K562 (cell line): ENCODE measurements around the gene RNASET2. TPM values are rescaled to one million over a fixed set of nuclear protein-coding genes. Genes with fewer than 3 reads are reported as not detected.

Experiments used
- CTBP1 ChIP-seq: fragments of 450-650 bp; IDR thresholded peaks from 2 replicates; pipeline ENCODE4 v1.6.1; 2016; ENCODE audit warnings: borderline replicate concordance
- CUX1 ChIP-seq: fragments of 200-800 bp; sonication (Bioruptor generic); IDR thresholded peaks from 2 replicates; pipeline ENCODE4 v1.6.1; 2016; ENCODE audit warnings: missing genetic modification characterization, missing compliant biosample characterization
- EP400 ChIP-seq: fragments of 450-650 bp; IDR thresholded peaks from 2 replicates; pipeline ENCODE4 v1.6.1; 2017; ENCODE audit warnings: antibody characterized with exemption, mild to moderate bottlenecking, moderate library complexity
- FIP1L1 ChIP-seq: fragments of 200-400 bp; formaldehyde crosslinking; IDR thresholded peaks from 2 replicates; pipeline ENCODE4 v1.6.1; 2018; ENCODE audit warnings: mild to moderate bottlenecking, low read depth, low read length; ENCODE audit not compliant: poor library complexity, severe bottlenecking
- TFE3 ChIP-seq: fragments of 450-650 bp; formaldehyde crosslinking; IDR thresholded peaks from 2 replicates; pipeline ENCODE4 v1.4.0; 2020; ENCODE audit warnings: mild to moderate bottlenecking, mixed read lengths
- ZBTB33 ChIP-seq: sonication (generic); formaldehyde crosslinking; IDR thresholded peaks from 2 replicates; pipeline ENCODE4 v1.8.1; 2023; ENCODE audit warnings: mild to moderate bottlenecking, missing genetic modification reagents
- ZNF41 ChIP-seq: fragments of 250-450 bp; sonication (Bioruptor Pico); conservative IDR thresholded peaks from 2 replicates; pipeline ENCODE4 v1.4.0; 2020; ENCODE audit warnings: mild to moderate bottlenecking
- polyA plus RNA-seq, 8 experiments: library from polyadenylated mRNA; depleted of rRNA in 4 of 8; stranded (reverse) in 5 of 8; unstranded in 3 of 8; fragments of >200 nt; fragmentation: Nextera tagmentation in 2 of 8; fragmentation: Illumina TruSeq in 1 of 8; extraction: Ambion mirVana in 2 of 8; extraction: Trizol in 1 of 8; gene quantifications; 2 replicates each; pipeline versions ENCODE4 v1.2.1 to v1.2.3, GENCODE V29; 2011 to 2014; ENCODE audit warnings: inconsistent platforms in 1 of 8, missing spikeins in 1 of 8
- total RNA-seq, 7 experiments: library from RNA; depleted of rRNA in 6 of 7; stranded (reverse); fragments of >200 nt in 6 of 7; fragmentation: Illumina TruSeq in 2 of 7; extraction: Trizol in 2 of 7; gene quantifications; 2 replicates each; pipeline versions ENCODE4 v1.2.1 to v1.2.3, GENCODE V29; 2011 to 2021; ENCODE audit warnings: low replicate concordance in 1 of 7

The RNASET2 gene
- total and polyA plus RNA-seq, 9 of the 15 experiments (the other 6 are each of a cell fraction or from before 2014, with no cell fraction given): 7.4 to 141 (median 91.3) TPM

- TF ChIP-seq EP400 (peak; percentile 32; the same call in 1 of the 2 replicates), CTBP1 (peak; percentile 23; the same call in 1 of the 2 replicates), FIP1L1 (no peak), CUX1 (CRISPR knock-in tag) (no peak), ZBTB33 (CRISPR knock-in tag) (0 out of 2 replicates have a peak, but pooled peaks have one; percentile 12), TFE3 (CRISPR knock-in tag) (no peak), ZNF41 (CRISPR knock-in tag) (no peak)
Measured at GRCh38 chr6:166958926-166959861, 2.8 kb upstream of the RNASET2 start (continued).
